Stimulated activated CD8-positive, alpha-beta memory T cell treated with anti-CD3 and anti-CD28 coated beads, Interleukin-15, amount 100 ng/mL, for 48 hours (primary cell): ENCODE results near the gene PERP.

Experiments used
- DNase-seq, 2 donors: peaks; one replicate each; pipeline ENCODE4 v3.0.0-alpha.2; 2020; ENCODE audit warnings: low read depth in 2 of 2

Gene PERP

DNA sequence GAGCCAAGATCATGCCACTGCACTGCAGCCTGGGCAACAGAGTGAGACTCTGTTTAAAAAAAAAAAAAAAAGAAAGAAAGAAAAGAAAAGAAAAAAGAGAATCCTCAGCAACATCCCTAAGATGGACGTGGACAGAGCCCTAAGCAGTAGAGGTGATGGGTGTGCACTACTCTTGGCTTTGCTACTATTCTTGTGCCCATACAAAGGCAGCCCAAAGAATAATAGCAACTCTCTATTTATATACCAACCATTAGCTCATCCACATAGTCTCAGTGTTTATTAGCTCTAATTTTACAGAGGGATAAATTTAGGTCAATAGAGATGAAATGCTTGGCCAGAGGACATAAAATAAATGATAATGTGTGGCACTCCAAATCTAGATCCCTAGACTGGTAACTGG lies 62.2 kb downstream of the PERP start:
- no peak for DNase-seq

DNA sequence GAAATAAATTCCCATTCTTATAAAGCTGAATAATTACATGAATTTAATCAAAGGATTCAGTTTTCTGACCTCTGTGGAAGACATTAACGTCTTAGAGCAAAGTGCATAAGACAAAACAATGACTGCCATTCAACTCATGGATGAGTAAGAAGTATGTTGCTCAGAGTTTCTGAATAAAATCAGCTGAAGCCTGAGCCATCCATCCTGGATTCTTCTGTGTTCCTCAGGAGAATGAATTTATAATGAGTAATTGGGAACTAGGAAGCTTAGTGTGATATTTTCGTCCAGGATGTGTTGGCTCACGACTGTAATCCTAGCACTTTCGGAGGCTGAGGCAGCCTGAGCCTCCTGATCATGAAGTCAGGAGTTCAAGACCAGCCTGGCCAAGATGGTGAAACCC lies 62.8 kb downstream of the PERP start:
- DNase-seq, result no peak
